GM18951 (cell line): ENCODE measurements around the gene SMC1A.
"Not testable (repeated sequence)": the region's sequence is repeated elsewhere in the genome, so short reads cannot be mapped to it uniquely, and the experiment has no call there.

ENCODE experiments used
- POLR2A ChIP-seq: IDR thresholded peaks from 4 replicates; pipeline ENCODE4 v1.6.1; 2011; ENCODE audit warnings: mild to moderate bottlenecking; ENCODE audit not compliant: insufficient read length, insufficient read depth; ENCODE audit errors: extremely low read depth
- in situ Hi-C: fragments of 300-500 bp; cut with MboI; formaldehyde crosslinking; loops from one replicate; pipeline ENCODE4 v1.12.0; 2022; ENCODE audit warnings: low sequenced_read_pairs, mixed read lengths, inconsistent platforms; ENCODE audit not compliant: unreplicated experiment

The SMC1A gene

DNA sequence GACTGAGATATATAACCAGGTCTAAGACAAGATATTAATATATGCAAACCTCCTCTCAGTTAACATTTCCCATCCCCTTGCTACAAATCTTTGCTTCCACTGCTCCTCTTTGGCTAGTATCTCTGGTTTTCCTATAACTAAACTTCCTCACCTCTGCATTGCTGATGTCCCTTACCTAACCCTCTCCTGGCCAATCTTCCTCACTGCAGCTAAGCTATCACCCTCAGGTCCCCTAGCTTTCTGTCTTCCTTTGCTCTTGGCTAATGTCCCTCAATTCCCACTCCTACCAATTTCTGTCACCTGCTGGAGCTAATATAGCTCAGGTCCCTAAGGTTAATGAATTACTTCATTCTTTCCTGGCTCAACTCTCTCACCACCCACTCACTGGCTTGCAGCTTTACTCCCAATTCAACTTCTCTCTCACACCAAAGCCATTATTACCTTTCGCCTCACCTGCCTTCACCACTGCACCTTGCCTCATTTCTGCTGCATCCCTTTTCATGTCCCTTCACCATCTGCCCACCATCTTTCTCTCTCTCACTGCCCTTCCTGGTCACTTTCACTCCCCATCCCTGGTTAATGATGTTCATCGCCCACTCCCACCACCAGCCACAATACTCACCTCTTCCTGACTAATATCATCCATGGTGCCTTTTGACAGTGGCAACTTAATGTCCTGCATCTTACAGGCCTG is 26.7 kb downstream of the SMC1A start:
- no peak for TF ChIP-seq POLR2A
- in situ Hi-C loops: no loop called here

DNA sequence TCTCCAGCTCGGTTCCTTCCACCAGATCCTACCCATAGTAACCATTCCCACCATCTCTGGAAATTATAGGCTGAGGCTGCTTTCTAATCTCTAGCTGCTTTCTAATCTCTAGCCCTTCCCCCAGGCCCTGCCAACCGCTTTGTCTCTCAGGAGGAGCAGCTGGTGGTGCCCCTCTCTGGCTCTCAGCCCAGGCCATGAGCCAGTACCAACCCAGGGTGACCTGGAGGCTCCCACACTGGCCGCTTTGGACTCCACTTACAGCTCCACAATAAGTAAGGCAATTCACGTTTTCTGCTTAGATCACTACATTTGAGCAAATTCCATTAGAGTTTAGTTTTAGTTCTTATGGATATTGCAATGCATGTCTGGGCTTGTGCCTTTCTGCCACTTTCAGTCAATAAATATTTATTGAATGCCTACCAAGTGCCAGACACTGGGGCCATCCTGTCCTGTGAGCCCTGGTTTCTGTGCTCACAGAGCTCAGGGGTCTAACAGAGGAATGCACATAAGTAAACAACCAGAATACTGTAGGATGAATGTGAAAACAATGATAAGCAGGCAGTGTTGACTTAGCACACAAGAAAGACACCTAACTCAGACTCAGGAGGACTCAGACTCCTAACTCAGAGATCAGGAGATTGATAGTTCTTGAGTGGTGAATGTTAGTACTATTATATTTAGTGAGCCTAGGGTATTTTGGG is 38.9 kb downstream of the SMC1A start:
- no peak for TF ChIP-seq POLR2A
- in situ Hi-C loops: no loop called here

DNA sequence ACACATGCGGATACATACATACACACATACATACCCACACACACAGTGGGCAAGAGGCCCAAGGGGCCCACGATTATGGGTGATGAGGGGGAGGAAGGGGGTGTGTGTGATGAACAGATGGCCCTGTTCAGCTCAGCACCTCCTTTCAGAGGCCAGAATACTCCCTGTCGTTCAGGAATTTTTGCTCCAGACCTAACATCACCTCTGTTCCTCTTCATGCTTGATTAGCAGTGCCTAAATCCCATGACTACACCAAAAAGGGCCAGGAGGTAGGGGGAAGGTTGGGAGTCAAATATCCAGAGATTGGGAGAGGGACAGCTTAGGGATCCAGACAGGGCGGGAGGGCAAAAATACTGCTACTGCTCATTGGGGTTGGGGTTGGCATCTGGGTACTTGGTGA is 42.7 kb downstream of the SMC1A start:
- in situ Hi-C loops: no loop called here
- no peak for TF ChIP-seq POLR2A

DNA sequence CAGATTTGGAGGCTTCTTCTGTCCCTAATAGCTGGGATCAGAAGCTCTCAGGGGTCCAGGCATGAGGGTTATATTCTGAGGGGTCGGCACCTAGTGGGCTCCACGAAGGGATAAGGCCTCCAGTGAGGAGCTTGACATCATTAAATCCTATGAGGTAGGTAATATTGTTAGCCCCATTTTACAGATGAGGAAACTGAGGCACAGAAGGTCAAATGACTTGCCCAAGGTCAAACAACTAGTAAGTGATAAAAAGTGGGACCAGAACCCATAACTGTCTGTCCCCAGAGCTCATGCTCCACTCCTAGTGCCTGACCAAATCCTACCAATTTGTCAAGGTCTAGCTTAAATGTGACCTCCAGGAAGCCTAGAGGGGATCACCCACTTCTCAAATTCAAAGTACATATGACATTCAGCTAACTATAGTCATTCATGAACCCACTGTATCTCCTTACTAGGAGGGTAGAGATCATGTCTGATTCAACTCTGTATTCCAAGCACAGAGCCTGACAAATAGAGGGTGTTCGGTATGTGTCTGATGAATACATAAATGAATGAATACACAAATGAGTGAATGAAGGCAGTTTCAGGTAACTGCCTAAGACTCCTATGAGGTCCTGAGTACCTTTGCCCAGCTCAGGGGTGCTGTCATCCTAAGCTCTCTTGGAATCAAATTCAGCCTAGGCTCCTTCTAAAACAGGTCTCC is 43.3 kb downstream of the SMC1A start:
- in situ Hi-C loops: no loop called here
- TF ChIP-seq POLR2A: no peak

DNA sequence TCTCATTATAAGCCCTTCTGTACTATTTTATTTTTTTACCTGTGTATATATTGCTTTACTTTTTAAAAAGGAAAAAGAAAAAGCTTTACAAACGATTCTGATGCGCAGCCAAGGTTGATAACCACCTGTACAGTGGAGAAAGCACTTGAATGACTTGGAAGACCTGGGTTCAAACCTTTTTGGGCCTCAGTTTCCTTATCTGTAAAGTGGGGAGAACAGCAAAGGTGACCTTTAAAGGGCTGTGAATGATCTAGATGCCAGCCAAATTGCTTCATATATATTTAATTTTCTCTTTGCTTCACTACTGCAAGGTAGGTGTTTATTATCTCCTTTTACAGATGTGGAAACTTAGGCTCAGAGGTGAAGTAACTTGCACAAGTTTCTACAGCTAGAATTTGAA is 45.0 kb downstream of the SMC1A start:
- in situ Hi-C loops: no loop called here
- no peak for TF ChIP-seq POLR2A

DNA sequence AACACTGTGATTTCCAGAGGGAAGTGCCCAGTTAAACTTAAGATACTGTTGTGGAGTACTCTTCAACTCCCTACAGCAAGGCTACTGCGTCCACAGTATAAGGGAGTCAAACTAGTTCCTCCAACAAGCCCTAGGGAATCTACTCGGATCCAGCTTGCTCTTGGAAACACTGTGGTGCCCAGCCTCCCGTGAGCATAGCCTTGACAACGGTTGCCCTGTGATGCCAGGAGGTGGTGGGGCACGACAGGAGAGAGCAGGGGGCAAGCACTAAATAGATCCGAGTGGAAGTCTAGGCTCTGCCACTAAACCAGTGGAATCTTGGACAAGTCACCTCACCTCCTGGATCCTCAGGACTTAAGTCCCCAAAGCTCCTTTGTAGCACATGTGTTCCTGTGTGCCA is 45.6 kb downstream of the SMC1A start:
- in situ Hi-C loops: no loop called here
- no peak for TF ChIP-seq POLR2A

DNA sequence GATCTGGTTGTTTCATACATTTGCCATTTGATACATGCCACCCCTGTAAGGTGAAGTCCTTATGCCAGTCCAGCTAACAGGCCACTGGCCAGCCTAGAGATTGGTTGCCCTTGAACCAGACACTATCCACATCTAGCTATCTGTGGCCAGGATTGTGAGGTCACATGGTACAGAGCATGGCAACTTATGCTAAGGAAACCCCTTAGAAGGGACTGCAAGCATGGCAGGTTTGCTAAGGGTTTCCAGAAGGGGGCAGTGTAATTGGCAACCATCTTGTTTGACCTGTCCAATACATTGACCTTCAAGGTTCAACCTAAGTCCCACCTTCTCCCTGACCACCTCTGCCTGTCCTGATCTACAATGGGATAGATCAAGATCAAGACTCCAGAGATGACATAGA is 47.5 kb downstream of the SMC1A start:
- no peak for TF ChIP-seq POLR2A
- in situ Hi-C loops: no loop called here

DNA sequence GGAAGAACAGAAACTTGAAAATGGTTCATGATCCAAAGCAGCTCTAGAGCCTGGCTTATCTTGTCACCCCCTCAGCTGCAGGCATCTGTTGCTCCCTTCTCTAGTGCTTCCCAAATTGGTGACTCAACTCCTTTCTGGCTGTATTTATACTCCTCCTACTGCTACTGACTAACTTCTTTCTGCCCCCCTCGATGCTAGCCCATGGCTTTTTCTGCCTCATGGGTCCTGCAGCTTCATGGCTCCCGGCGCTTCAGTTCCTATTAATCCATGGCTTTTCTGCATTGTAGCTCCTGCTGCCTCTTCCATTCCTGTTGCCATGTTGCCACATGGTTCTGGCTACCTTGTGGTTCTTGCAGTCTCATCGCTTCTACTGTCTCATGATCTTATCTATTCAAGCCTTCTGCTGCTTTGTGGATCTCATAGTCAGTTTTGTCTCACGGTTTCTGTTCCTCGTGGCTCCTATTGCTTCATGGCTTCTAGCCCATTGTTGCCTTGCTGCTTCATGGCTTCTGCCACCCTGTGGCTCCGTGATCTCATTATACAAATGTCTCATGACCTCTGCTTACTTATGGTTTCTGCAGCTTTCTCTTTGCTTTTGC is 48.1 kb downstream of the SMC1A start:
- no peak for TF ChIP-seq POLR2A
- in situ Hi-C loops: no loop called here

DNA sequence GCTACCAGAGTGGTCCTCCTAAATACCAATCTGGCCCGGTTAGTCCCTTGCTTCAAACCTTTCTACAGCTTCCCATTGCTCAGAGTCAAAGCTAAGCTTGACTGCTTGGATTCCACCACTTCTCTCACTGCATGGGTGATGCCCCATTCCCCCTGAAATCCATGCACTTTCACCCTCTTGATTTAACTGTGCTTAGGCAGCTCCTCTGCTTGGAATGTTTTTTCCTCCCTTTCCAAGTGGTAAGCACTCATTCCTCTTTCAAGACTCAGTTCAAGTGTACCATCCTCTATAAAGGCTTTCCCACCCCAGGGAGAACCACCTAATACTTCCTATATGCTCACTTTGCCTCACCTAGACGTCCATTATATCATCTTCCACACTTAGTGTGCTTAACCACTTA is 49.1 kb downstream of the SMC1A start:
- no peak for TF ChIP-seq POLR2A
- in situ Hi-C loops: no loop called here

DNA sequence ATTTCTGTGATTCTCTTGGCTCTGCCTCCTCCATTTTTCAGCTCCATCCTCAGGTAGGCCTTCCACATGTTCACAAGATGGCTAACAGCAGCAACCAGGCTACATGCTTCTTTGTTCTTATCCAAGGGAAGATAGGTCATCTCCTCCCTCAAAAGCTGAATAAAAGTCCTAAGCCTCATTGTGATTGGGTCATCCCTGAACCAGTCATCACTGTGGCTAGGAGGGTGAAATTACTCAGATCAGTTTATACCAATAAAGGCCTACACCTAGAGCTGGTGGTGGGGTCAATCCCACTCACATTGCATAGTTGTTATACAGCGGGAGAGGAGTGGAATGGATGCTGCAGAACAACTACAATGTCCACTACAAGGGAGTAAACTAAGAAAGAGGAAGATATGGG is 56.0 kb downstream of the SMC1A start:
- in situ Hi-C loops: not testable (repeated sequence)

DNA sequence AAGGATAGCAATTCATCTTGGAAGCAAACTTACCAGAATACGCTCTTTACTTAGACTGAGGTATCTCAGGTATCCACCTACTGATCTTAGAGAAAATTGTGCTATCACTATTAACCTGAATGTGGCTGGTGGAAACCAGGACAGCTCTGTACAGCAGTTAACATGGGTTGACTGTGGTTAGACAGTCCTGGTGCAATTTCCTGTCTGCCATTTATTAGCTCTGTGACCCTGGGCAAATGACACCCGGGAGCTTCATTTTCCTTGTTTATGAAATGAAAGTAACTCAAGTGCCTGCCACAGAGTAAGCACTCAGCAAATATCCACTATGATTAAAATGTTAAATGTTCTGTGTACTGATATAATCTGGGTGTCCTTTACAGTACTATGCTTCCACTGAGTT is 60.0 kb downstream of the SMC1A start:
- in situ Hi-C loops: no loop called here
- TF ChIP-seq POLR2A: no peak

DNA sequence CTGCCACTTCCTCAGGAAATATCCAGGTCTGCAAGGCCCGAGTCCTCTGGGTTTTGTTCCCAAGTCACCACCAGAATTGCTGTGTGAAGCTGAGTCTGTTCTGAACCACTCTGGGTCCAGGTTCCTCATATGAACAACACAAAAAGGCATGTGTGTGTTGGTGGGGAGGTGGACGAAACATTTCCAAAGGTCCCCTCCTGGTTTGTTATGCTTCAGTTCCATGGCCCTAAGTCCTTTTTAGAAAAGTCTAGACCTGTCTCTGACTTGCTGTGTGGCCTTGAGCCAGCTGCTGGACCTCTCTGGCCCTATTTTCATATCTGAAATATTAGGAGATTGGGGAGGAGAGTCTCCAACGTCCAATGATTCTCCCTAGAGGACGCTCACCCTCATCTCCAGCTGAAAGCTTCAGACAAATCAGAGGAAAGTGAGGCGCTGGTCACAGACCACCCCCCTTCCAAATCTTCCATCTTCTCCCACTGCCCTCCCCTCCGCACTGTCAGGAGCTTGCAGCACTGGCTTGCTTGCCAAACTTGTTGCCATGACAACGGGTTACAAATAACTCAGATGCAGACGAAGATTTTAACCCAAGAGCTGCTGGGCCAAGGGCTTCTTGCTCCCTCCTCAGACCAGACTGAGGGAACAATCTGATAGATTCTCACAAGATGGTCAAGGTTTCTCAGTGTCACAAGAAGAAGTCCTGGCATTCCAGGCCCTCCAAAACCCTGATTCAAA is 64.5 kb downstream of the SMC1A start:
- in situ Hi-C loops: no loop called here
- no peak for TF ChIP-seq POLR2A

DNA sequence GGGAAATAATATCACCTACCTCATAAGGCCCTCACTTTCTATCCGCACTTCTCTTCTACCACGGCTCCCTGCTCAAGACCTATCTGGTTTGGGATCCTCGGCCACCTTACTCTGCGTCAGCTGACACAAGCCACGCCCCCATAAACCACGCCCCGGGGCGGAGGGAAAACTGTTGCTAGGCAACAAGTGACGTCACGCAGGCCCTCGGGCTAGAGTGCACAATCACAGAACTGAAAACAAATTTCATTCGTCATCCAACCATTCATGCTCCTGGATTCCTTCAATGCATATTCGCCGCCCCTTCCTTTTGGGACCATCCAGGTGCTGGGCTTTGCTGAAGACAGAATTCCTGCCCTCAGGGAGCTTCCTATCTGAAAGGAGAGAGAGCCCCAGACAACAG is 66.3 kb downstream of the SMC1A start:
- TF ChIP-seq POLR2A: no peak
- in situ Hi-C loops: no loop called here
